KOPT-K1 (cell line): Measurements from ENCODE around the gene ITPKB.

Source experiments
- H3K27ac ChIP-seq: fragments of 200-600 bp; sonication (generic); 2 replicates; pipeline ENCODE4 v1.5.1; 2016; ENCODE audit warnings: antibody characterized with exemption, mild to moderate bottlenecking, low read depth, low read length; ENCODE audit not compliant: poor library complexity, severe bottlenecking
- H3K36me3 ChIP-seq: fragments of 200-600 bp; sonication (generic); 2 replicates; pipeline ENCODE4 v1.5.1; 2017; ENCODE audit warnings: antibody characterized with exemption, mild to moderate bottlenecking, low read length, moderate library complexity; ENCODE audit not compliant: insufficient read depth
- H3K9me3 ChIP-seq: fragments of 200-600 bp; sonication (generic); 2 replicates; pipeline ENCODE4 v1.5.1; 2017; ENCODE audit warnings: antibody characterized with exemption, low read length, mild to moderate bottlenecking; ENCODE audit not compliant: insufficient read depth, poor library complexity, severe bottlenecking

The ITPKB gene

GRCh38 chr1:226739696-226740065 is 599 bp upstream of the ITPKB start:
- Histone ChIP-seq H3K36me3 (peaks cover 23% of the 10 kb centered on the region), H3K9me3 (peaks cover 9% of the 10 kb centered on the region), H3K27ac (peak overlapping the region; percentile 87)

GRCh38 chr1:226738421-226738994 is 574 bp downstream of the ITPKB start:
- H3K36me3 ChIP-seq: peaks cover 35% of the 10 kb centered on the region
- H3K27ac ChIP-seq: peak overlapping the region; percentile 87
- peaks cover 8% of the 10 kb centered on the region for H3K9me3 ChIP-seq

- Histone ChIP-seq H3K9me3 (peaks cover 3% of the 10 kb centered on the region), H3K27ac (peak overlapping the region; percentile 87)
Observed at GRCh38 chr1:226737819-226738420, 1.2 kb downstream of the ITPKB start.

GRCh38 chr1:226736908-226737818 is 1.9 kb downstream of the ITPKB start:
- peaks cover 44% of the 10 kb centered on the region for H3K36me3 ChIP-seq
- H3K9me3 ChIP-seq: no peaks in the 10 kb centered on the region
- no peak overlapping the region for H3K27ac ChIP-seq

More at GRCh38 chr1:226737819-226738420, 1.2 kb downstream of the ITPKB start:
- H3K36me3 ChIP-seq: peaks cover 40% of the 10 kb centered on the region

GRCh38 chr1:226736001-226736907 is 2.8 kb downstream of the ITPKB start:
- H3K9me3 ChIP-seq: no peaks in the 10 kb centered on the region
- H3K27ac ChIP-seq: no peak overlapping the region
- peaks cover 44% of the 10 kb centered on the region for H3K36me3 ChIP-seq

- no peaks in the 10 kb centered on the region for H3K9me3 ChIP-seq
- H3K36me3 ChIP-seq: peaks cover 44% of the 10 kb centered on the region
- H3K27ac ChIP-seq: no peak overlapping the region
Observed at GRCh38 chr1:226735576-226735975, 3.5 kb downstream of the ITPKB start.

GRCh38 chr1:226734611-226735153 is 4.4 kb downstream of the ITPKB start:
- Histone ChIP-seq H3K36me3 (peaks cover 50% of the 10 kb centered on the region), H3K27ac (no peak overlapping the region), H3K9me3 (no peaks in the 10 kb centered on the region)

GRCh38 chr1:226733876-226734275 is 5.2 kb downstream of the ITPKB start:
- no peak overlapping the region for H3K27ac ChIP-seq
- H3K9me3 ChIP-seq: no peaks in the 10 kb centered on the region
- H3K36me3 ChIP-seq: peaks cover 53% of the 10 kb centered on the region

- no peak overlapping the region for H3K27ac ChIP-seq
- H3K9me3 ChIP-seq: no peaks in the 10 kb centered on the region
- H3K36me3 ChIP-seq: peaks cover 59% of the 10 kb centered on the region
Observed at GRCh38 chr1:226733304-226733703, 5.8 kb downstream of the ITPKB start.

GRCh38 chr1:226732856-226733291 is 6.2 kb downstream of the ITPKB start:
- H3K9me3 ChIP-seq: no peaks in the 10 kb centered on the region
- no peak overlapping the region for H3K27ac ChIP-seq
- H3K36me3 ChIP-seq: peaks cover 63% of the 10 kb centered on the region

- Histone ChIP-seq H3K36me3 (peaks cover 65% of the 10 kb centered on the region), H3K9me3 (no peaks in the 10 kb centered on the region), H3K27ac (no peak overlapping the region)
Observed at GRCh38 chr1:226731257-226731893, 7.7 kb downstream of the ITPKB start.

- Histone ChIP-seq H3K27ac (no peak overlapping the region), H3K36me3 (peaks cover 65% of the 10 kb centered on the region), H3K9me3 (no peaks in the 10 kb centered on the region)
Observed at GRCh38 chr1:226730836-226731235, 8.2 kb downstream of the ITPKB start.

- no peak overlapping the region for H3K27ac ChIP-seq
- H3K36me3 ChIP-seq: peaks cover 64% of the 10 kb centered on the region
Observed at GRCh38 chr1:226730071-226730470, 9.0 kb downstream of the ITPKB start.

GRCh38 chr1:226728448-226728847 is 10.6 kb downstream of the ITPKB start:
- peaks cover 49% of the 10 kb centered on the region for H3K36me3 ChIP-seq
- no peak overlapping the region for H3K27ac ChIP-seq

More at GRCh38 chr1:226730071-226730470, 9.0 kb downstream of the ITPKB start:
- H3K9me3 ChIP-seq: no peaks in the 10 kb centered on the region

More at GRCh38 chr1:226728448-226728847, 10.6 kb downstream of the ITPKB start:
- no peaks in the 10 kb centered on the region for H3K9me3 ChIP-seq
